ENCODE measurements around the gene MEDAG. TPM values are rescaled to one million over a fixed set of nuclear protein-coding genes. Genes with fewer than 3 reads are reported as not detected.

Gene MEDAG
- total RNA-seq, 1 experiment from 2014 or later: 0.67 TPM

DNA sequence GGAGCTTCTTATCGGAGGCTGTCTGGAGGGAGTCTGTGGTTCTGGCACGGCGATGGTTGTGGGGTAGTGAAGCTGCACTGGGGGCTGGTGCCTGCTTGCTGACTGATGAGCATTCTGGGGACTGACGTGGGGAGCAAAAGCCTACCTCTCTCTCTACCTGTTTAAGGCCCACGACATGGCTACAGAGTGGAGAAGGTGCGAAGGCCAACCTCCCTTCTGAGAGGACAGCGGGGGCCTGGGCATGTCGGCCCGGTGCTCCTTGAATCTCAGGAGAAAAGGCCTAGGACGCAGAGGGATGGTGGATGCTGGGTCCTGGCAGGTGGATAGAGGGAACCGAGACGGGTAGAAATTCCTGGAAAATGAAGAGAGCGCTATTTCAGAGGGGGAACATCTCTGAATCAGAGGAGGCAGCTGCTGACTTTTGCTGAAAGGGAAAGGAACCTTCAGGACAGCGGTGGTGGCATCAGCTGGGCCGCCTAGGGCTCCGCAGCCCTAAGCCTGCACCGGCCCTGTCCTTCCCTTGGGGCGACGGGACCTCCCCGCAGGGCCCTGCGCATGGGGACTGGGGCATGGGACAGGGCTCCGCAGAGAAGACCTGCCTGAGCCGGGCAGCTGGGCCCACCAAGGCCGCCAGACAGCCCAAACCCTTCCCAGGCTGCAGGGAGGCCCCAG, 35.0 kb upstream of the MEDAG start:
- Histone ChIP-seq H3K36me3 (ENCODE audit: control insufficient read depth, insufficient read depth, low read length) (no peaks in the 10 kb centered on the region), H3K27ac (ENCODE audit: low read length) (no peak overlapping the region), H3K27me3 (ENCODE audit: control insufficient read depth, insufficient read depth, low read length) (no peaks in the 10 kb centered on the region), H3K4me3 (ENCODE audit: low read depth in 2 of 2, low read length in 2 of 2) (no peak overlapping the region), H3K4me1 (ENCODE audit: control insufficient read depth, insufficient read depth, low read length) (peaks cover 8% of the 10 kb centered on the region), H3K9me3 (ENCODE audit: control insufficient read depth, insufficient read depth, low read depth, low read length) (no peaks in the 10 kb centered on the region)
- no TSS peak for BruUV-seq (replicated peaks)
- ATAC-seq (no peak), DNase-seq (ENCODE audit: low read depth, low spot score) (no peak)
- intact Hi-C loops (cut with micrococcal nuclease; ENCODE audit: unreplicated experiment): no loop called here
- in situ Hi-C loops (cut with HindIII; ENCODE audit: low pct_unique_long_range_greater_than_20kb, low sequenced_read_pairs): no loop called here
- ChIA-PET POLR2A (no interaction called here), CTCF (no interaction called here)
- TF ChIP-seq SIN3A (IDR thresholded peaks at IDR 0.05; ENCODE audit: borderline replicate concordance, insufficient read depth, low read depth, low read length) (no peak), POLR2AphosphoS5 (IDR thresholded peaks at IDR 0.05; ENCODE audit: low read depth, low read length) (no peak), TCF7L2 (IDR thresholded peaks at IDR 0.05; ENCODE audit: low read depth, low read length) (no peak)
- TF ChIP-seq, protein P1, sequence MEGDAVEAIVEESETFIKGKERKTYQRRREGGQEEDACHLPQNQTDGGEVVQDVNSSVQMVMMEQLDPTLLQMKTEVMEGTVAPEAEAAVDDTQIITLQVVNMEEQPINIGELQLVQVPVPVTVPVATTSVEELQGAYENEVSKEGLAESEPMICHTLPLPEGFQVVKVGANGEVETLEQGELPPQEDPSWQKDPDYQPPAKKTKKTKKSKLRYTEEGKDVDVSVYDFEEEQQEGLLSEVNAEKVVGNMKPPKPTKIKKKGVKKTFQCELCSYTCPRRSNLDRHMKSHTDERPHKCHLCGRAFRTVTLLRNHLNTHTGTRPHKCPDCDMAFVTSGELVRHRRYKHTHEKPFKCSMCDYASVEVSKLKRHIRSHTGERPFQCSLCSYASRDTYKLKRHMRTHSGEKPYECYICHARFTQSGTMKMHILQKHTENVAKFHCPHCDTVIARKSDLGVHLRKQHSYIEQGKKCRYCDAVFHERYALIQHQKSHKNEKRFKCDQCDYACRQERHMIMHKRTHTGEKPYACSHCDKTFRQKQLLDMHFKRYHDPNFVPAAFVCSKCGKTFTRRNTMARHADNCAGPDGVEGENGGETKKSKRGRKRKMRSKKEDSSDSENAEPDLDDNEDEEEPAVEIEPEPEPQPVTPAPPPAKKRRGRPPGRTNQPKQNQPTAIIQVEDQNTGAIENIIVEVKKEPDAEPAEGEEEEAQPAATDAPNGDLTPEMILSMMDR (IDR thresholded peaks at IDR 0.05): no peak
- TF ChIP-seq, protein P2, sequence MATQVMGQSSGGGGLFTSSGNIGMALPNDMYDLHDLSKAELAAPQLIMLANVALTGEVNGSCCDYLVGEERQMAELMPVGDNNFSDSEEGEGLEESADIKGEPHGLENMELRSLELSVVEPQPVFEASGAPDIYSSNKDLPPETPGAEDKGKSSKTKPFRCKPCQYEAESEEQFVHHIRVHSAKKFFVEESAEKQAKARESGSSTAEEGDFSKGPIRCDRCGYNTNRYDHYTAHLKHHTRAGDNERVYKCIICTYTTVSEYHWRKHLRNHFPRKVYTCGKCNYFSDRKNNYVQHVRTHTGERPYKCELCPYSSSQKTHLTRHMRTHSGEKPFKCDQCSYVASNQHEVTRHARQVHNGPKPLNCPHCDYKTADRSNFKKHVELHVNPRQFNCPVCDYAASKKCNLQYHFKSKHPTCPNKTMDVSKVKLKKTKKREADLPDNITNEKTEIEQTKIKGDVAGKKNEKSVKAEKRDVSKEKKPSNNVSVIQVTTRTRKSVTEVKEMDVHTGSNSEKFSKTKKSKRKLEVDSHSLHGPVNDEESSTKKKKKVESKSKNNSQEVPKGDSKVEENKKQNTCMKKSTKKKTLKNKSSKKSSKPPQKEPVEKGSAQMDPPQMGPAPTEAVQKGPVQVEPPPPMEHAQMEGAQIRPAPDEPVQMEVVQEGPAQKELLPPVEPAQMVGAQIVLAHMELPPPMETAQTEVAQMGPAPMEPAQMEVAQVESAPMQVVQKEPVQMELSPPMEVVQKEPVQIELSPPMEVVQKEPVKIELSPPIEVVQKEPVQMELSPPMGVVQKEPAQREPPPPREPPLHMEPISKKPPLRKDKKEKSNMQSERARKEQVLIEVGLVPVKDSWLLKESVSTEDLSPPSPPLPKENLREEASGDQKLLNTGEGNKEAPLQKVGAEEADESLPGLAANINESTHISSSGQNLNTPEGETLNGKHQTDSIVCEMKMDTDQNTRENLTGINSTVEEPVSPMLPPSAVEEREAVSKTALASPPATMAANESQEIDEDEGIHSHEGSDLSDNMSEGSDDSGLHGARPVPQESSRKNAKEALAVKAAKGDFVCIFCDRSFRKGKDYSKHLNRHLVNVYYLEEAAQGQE (IDR thresholded peaks at IDR 0.05; ENCODE audit: insufficient read depth in 1 of 2, low read depth in 2 of 2, low read length in 1 of 2): no peak

DNA sequence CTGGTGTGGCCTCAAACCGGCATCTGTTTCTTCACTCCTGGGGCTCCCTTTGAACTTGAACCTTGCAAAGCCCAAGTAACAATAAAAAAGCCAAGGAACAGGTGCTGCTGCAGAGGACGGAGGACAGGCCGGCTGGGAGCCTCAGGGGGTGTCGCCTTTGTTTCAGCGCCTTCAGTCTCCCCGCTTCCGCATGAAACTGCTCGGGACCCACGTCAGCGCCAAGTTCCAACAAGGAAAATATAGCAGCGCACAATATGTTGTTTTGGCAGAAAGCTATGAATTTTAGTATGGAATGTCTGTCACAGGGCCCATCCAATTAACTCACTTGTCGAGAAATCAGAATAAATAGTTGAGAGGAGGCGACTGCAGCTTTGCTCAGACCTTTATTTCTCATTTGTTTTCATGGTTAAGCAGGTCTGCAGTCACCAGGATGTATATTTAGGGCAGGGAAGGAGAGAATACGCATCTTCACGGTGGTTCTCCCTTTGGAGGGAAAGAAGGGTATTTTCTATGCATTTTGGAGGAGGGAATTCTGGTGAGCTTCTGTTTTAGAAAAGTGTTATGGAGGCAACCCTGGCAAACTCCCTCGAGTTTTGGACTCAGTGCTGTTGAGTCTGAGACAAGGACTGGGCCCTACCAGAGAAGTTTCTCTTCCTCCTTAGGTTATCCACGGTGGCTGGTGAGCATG, 34.3 kb upstream of the MEDAG start:
- ATAC-seq (no peak), DNase-seq (ENCODE audit: low read depth, low spot score) (no peak)
- Histone ChIP-seq H3K27me3 (ENCODE audit: control insufficient read depth, insufficient read depth, low read length) (no peaks in the 10 kb centered on the region), H3K36me3 (ENCODE audit: control insufficient read depth, insufficient read depth, low read length) (no peaks in the 10 kb centered on the region), H3K27ac (ENCODE audit: low read length) (no peak overlapping the region), H3K9me3 (ENCODE audit: control insufficient read depth, insufficient read depth, low read depth, low read length) (no peaks in the 10 kb centered on the region), H3K4me1 (ENCODE audit: control insufficient read depth, insufficient read depth, low read length) (peaks cover 6% of the 10 kb centered on the region), H3K4me3 (ENCODE audit: low read depth in 2 of 2, low read length in 2 of 2) (no peak overlapping the region)
- in situ Hi-C loops (cut with HindIII; ENCODE audit: low pct_unique_long_range_greater_than_20kb, low sequenced_read_pairs): no loop called here
- ChIA-PET CTCF (no interaction called here), POLR2A (no interaction called here)
- no peak for TF ChIP-seq POLR2AphosphoS5 (IDR thresholded peaks at IDR 0.05; ENCODE audit: low read depth, low read length)
- no peak for TF ChIP-seq SIN3A (IDR thresholded peaks at IDR 0.05; ENCODE audit: borderline replicate concordance, insufficient read depth, low read depth, low read length)
- no peak for TF ChIP-seq TCF7L2 (IDR thresholded peaks at IDR 0.05; ENCODE audit: low read depth, low read length)
- no TSS peak for BruUV-seq (replicated peaks)
- intact Hi-C loops (cut with micrococcal nuclease; ENCODE audit: unreplicated experiment): no loop called here

DNA sequence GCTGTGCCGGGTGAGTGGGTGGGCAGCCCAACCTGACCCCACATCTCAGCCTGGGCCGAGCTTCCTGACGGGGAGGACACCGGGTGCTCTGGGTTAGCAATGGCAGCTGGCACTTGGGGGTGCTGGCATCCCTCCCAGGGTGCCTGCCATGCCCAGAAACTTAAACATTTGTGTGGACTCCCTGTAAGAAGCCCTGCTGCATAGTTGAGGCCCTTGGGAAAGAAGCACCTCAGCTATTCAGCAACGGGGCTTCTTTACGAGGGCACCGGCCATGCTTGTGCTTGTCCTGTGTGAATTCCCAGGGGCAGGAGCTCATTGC, 33.8 kb upstream of the MEDAG start:
- POLR2A ChIA-PET: no interaction called here
- H3K36me3 ChIP-seq (ENCODE audit: control insufficient read depth, insufficient read depth, low read length): no peaks in the 10 kb centered on the region
- no peak for DNase-seq (ENCODE audit: low read depth, low spot score)
- peaks cover 3% of the 10 kb centered on the region for H3K4me1 ChIP-seq (ENCODE audit: control insufficient read depth, insufficient read depth, low read length)
- ATAC-seq: no peak
- H3K4me3 ChIP-seq (ENCODE audit: low read depth in 2 of 2, low read length in 2 of 2): no peak overlapping the region
- no peaks in the 10 kb centered on the region for H3K27me3 ChIP-seq (ENCODE audit: control insufficient read depth, insufficient read depth, low read length)
- TF ChIP-seq, protein P1 (IDR thresholded peaks at IDR 0.05): no peak
- TF ChIP-seq, protein P2 (IDR thresholded peaks at IDR 0.05; ENCODE audit: insufficient read depth in 1 of 2, low read depth in 2 of 2, low read length in 1 of 2): no peak
- TF ChIP-seq SIN3A (IDR thresholded peaks at IDR 0.05; ENCODE audit: borderline replicate concordance, insufficient read depth, low read depth, low read length): no peak
- no peak for TF ChIP-seq TCF7L2 (IDR thresholded peaks at IDR 0.05; ENCODE audit: low read depth, low read length)
- TF ChIP-seq POLR2AphosphoS5 (IDR thresholded peaks at IDR 0.05; ENCODE audit: low read depth, low read length): no peak
- in situ Hi-C loops (cut with HindIII; ENCODE audit: low pct_unique_long_range_greater_than_20kb, low sequenced_read_pairs) (no loop called here), intact Hi-C loops (cut with micrococcal nuclease; ENCODE audit: unreplicated experiment) (no loop called here)
- H3K9me3 ChIP-seq (ENCODE audit: control insufficient read depth, insufficient read depth, low read depth, low read length): no peaks in the 10 kb centered on the region
- BruUV-seq (replicated peaks): no TSS peak
- H3K27ac ChIP-seq (ENCODE audit: low read length): no peak overlapping the region
- CTCF ChIA-PET: no interaction called here

All from Panc1 (cell line).